Skin epidermis (tissue), 12 donors: ENCODE data around the gene CREBRF.
A peak's percentile ranks its signal among the peaks of the same experiment; 100 is the strongest.
"Not testable (repeated sequence)": the region's sequence is repeated elsewhere in the genome, so short reads cannot be mapped to it uniquely, and the experiment has no call there.

Source experiments
- H3K27ac ChIP-seq, 21 experiments: fragments of 200-600 bp; sonication (generic) in 11 of 21; one replicate each; pipeline ENCODE4 v1.5.0; 2020; ENCODE audit warnings: mild to moderate bottlenecking in 3 of 21, inconsistent platforms in 2 of 21, moderate library complexity in 2 of 21
- H3K4me3 ChIP-seq, 7 experiments: fragments of 200-600 bp; sonication (generic) in 2 of 7; one replicate each; pipeline ENCODE4 v1.5.0; 2020; ENCODE audit warnings: inconsistent platforms in 2 of 7, mild to moderate bottlenecking in 2 of 7, moderate library complexity in 1 of 7

CREBRF gene

DNA sequence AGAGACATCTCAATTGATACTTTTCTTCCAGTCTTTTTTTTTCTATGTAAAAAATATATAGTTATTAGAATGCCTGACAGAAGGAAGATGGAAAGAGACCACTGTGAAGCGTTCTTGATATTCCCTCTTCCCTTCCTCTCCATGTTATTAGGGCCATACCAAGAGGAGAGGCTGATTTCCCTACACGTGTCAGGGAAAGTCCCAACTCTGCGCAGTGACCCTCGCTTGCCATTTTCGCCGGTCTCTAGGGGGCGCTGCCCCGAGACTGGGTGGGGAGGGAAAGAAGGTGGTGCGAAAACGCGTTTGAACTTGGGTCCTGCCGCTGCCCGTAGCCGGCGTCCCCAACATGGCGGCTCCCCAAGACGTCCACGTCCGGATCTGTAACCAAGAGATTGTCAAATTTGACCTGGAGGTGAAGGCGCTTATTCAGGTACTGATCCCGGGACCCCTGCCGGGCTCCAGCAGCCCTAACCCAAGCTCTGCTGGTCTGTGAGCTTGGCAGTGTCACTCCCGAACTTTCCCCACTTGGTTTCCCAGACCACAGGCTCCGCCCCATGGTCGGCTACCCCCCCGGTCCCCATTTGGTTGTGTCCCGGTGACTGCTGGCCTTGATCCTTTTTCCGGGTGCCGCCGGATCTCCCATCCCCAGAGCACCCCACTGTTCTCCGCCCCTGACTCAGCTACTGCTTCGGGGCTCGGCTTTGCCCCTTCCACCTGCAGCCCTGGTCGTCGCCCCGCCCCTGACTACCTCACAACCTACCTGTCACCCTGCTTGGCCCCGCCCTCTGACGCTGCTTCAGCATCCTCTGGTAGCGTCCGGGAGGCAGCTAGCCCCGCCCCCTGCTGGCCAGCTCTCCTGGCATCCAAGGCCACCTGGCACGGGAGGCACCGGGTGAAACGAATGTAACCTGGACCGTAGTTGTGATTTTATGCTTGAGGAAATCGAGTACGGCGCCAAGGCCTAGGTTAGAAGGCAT is 88.3 kb downstream of the CREBRF start, which contains the start of gene BNIP1:
Gene BNIP1, plus strand, starts transcription at position 332 of the 977 bp plus-strand sequence. Its CDS starts 15 bp downstream, at position 347.
- Histone ChIP-seq H3K27ac (peak within 1 kb of the TSS; percentile 62 to 97 (median 92)), H3K4me3 (peak within 1 kb of the TSS; percentile 71 to 99 (median 88))

DNA sequence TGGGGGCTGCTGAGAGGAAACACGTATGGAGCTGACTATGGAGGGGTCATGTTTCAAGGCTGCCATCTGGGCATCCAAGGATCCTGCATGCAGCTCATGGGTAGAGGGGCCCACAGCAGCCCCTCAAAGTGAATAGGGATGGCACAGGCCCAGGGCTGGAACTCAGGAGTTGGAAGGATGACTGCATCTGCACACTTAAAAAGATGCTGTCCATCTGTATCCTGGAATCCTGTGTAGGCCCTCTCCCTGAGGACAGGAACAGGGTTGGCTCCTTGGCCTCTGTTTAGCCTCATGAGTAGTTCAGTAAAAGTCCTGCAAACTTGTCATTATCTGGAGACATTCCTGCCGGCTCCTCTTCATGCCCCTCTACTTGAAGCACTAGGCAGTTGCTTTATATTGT is 92.2 kb downstream of the CREBRF start:
- H3K4me3 ChIP-seq = no peak overlapping the region

DNA sequence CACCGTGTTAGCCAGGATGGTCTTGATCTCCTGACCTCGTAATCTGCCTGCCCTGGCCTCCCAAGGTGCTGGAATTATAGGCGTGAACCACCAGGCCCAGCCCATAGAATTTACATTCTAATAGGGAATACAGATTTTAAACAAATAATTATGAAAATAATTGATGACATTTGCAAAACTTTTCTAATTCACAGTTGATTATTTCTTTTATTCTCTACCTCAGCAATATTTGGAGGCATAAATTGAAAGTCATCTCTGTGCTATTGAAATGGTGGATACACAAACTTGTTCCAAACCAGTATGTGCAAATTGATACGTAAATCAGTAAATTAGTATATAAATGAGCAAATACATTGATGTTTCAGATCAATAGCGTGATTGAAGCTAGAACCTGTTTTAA is 96.4 kb downstream of the CREBRF start:
- Histone ChIP-seq H3K27ac (no peak overlapping the region), H3K4me3 (no peak overlapping the region)

More for the DNA sequence above, 92.2 kb downstream of the CREBRF start:
- H3K27ac ChIP-seq = no peak overlapping the region

DNA sequence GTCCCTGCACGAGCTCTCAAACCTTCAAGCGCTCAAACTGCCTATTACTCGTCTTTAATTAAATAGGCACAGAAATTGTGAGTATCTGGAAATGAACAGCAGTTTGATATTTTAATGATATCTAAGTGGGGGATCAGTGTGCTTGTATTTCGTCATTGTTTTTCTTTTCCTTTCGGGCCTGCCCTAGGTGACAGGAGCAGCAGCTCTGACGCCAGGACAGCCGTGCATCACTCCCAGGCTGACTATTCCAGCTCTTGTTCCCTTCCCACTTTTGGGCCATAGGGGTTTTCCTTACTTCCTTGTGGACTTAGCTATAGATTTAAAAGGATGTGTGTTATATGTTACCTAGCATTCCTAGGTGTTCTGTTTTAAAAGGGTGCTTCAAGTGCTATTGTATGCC is 97.7 kb downstream of the CREBRF start:
- Histone ChIP-seq H3K27ac (no peak overlapping the region), H3K4me3 (no peak overlapping the region)

DNA sequence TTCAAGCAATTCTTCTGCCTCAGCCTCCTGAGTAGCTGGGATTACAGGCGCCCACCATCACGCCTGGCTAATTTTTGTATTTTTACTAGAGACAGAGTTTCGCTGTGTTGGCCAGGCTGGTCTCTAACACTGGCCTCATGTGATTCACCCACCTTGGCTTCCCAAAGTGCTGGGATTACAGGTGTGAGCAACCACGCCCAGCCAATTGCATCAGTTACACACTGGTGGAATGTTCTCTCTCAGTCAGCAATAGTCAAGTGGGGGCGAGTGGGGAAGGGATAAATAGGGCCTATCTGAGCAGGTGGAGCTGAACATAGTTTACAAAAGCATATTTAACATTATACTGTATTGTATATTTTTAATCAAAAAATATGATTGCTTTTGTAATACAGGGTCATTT is 98.5 kb downstream of the CREBRF start:
- not testable (repeated sequence) for H3K27ac ChIP-seq, H3K4me3 ChIP-seq

DNA sequence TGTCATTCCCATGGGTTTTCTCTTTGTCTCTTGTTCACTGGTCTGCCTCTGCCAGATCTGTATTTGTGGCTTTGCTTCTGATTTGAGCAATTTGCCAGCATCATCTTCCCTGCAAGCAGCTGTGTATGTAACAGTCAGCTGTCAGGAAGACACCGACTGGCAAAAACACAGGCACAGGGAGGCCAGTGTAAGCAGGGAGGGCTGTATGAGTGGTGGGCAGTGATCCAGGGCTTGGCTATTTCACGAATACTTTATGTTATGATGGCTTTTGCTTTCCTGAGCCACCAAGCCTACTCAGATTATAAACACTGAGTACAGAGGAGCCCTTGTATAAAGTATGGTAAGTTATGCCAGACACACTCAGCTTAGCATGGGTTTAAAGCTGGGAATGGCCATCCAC is 99.8 kb downstream of the CREBRF start:
- H3K4me3 ChIP-seq = no peak overlapping the region
- no peak overlapping the region for H3K27ac ChIP-seq

DNA sequence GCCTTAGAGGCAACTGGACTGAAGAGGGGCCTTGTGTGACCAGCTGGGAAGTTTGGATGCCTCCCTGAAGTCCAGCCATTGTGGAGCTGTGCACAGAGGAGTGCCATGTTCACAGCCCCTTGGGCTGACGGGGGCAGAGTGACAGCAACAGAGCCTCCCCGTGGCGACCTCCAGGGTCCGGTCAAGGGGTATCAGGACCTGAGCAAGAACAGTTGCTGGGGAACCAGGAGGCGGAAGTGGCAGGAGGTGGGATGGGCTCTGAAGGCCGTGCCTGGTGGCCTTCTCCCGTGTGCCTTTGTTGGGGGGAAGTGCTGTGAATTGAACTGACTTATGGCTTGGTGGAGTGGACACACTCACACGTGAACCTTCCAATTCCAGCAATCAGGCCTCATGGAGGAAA is 102.2 kb downstream of the CREBRF start:
- Histone ChIP-seq H3K27ac (no peak overlapping the region), H3K4me3 (no peak overlapping the region)

DNA sequence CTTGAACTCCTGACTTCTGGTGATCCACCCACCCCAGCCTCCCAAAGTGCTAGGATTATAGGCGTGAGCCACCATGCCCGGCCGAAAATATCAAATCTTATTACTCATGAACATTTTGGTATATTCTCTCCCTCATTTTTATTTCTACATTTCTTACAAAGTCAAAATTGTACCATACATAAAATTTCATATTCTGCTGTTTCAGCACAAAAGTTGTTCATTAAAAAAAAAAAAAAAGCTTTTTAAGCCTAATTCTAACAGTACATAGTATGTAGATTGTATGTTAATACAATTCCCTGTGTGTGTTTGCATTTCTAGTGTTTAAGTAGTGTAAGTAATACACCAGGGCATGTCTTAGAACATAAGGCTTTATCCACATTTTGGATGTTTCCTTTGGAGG is 103.1 kb downstream of the CREBRF start:
- no peak overlapping the region for H3K27ac ChIP-seq
- H3K4me3 ChIP-seq = no peak overlapping the region

DNA sequence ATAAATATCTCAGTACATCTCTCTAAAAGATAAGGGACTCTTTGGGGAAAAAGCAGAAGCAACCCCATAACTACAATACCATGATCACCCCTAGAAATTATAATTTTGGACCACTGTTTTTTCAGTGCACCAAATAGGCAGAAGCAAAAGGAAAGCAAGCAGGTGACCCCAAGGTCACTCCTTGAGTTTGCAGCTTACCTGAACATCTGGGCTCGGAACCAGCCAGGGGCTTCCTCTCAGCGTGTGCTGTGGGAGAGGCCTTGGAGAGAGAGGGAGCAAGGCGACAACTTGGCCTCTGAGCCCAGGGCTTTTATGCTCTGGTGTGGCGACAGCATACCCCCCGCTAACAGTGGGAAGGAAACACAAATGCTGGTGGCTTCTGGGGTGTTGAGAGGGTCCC is 105.0 kb downstream of the CREBRF start:
- H3K27ac ChIP-seq = no peak overlapping the region

DNA sequence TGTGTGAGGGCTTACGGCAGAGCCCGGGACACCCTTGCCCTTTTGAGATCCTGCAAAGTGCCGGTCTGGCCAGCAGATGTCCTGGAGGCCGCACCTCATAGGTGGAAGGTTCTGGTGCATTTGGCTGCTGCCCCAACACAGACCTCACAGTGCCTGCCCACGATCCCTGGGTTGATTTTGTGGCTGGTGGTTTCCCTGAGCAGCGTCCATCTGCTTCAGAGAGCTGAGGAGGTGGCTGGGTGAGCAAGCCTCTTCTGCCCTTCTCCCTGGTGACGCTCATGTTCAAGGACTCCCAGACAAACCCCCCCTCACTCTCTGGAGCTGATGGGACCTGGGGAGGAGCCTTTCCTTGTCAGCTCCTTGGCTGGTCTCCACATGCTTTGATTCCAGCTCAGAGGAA is 107.1 kb downstream of the CREBRF start:
- H3K4me3 ChIP-seq = no peak overlapping the region
- no peak overlapping the region for H3K27ac ChIP-seq

More for the DNA sequence above, 105.0 kb downstream of the CREBRF start:
- H3K4me3 ChIP-seq = no peak overlapping the region

DNA sequence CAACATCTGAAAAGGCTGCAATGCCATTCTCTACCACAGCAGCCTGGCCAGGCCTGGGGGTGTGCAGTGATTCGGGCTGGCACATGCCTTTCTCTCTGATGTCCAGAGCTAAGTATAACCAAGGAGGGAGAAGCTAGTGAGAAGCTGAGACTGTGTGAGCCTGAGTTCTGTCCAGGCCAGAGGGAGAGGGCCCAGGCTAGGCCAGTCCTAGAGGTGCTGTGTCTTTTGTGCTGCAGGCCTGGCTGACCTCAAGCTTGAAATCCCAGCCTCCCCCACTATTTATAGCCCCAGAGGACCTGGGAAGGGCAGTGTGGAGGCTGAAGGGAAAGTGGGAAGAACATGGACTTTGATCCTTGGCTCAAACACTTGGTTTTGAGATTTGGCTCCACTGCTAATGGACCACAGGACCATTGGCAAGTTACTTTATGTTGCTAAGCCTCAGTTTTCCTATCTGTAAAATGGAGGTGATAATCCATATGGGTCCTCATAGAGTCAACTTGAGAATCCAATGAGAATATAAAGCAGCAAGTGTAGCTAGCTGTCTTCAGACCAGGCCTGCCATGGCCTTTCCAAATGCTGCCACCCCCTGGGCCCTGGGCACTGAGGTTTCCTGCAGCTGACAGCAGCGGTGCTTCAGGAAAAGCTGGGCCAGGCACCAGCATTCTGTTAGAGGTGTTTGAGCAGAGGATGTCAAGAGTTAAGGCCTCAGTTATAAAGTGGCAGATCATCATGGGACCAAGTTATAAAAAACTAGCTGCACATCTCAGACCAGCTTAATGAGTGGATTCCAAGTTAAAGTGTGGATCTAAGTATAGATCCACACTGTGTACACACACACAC is 109.2 kb downstream of the CREBRF start:
- Histone ChIP-seq H3K4me3 (no peak overlapping the region), H3K27ac (no peak overlapping the region)

DNA sequence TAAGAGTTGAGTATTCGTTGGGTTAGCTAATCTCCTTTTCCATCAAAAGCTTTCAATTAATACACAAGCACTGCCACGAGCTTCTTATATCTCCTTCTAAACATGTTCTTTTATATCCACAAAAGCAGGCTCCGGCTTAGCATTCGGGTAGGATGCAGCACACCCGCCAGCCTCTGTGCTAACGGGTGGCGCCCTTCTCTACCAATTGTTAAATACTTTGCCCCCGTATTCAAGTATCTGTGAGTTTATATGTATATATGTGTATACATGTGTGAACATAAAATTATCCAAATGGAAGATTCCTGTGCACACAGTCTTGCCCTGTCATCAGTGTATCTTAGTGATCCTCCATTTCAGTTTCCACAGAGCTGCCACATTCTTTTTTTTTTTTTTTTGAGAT is 116.0 kb downstream of the CREBRF start:
- H3K27ac ChIP-seq = no peak overlapping the region
- H3K4me3 ChIP-seq = no peak overlapping the region

DNA sequence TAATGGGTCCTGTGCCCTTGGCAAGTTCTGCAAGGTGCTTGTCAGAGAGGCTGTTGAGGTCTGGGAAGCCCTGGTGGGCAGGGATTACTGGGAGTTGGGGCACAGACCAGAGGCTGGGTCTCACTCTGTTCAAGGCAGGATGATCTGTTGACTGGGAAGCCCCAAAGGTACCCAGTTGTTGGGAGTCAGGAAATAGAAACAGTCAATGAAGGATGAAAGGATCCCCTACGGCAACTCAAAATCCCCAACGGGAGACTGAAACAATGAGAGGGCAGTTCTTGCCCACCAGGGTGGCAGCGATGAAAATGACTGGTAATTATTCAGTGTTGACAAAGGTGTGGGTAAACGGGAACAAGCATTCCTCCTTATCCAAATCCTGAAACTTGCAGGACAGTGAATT is 119.4 kb downstream of the CREBRF start:
- H3K27ac ChIP-seq = no peak overlapping the region
- no peak overlapping the region for H3K4me3 ChIP-seq

DNA sequence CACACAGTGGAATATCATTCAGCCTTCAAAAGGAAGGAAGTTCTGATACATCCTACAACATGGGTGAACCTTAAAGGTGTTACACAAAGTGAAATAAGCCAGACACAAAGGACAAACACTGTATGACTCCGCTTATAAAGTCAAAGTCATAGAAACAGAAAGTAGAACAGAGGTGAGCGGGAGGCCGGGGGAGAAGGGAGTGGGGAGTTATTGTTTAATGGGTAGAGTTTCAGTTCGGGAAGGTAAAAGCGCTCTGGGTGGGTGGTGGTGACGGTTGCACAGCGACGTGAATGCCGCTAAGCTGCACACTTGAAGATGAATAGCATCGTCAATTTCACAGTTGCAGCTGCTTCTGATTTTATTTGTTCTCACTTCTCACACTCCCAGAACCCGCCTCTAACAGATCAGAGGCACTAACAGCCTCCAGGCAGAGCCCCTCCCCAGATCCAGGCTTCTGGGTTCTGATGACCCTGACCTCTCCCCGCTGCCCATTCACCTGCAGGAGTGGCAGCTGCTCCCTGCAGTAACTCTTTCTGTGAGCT is 122.3 kb downstream of the CREBRF start:
- H3K27ac ChIP-seq = no peak overlapping the region
- H3K4me3 ChIP-seq = no peak overlapping the region

DNA sequence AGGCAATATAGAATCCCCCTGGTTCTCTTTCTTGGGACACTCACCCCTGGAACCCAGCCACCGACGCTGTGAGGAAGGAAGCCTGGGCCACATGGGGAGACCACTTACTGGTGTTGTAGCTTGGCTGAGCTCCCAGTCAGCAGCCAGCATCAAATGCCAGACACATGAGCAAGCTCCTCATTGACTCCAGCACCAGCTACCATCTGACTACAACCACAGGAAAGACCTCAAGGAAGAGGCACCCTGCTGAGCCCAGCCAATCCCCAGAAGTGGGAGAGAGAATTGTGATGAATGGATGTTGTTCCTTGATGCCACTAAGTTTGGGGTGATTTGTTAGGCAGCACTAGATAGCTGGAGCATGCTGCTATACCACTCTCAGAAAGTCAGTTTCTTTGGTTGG is 124.2 kb downstream of the CREBRF start:
- Histone ChIP-seq H3K27ac (no peak overlapping the region), H3K4me3 (no peak overlapping the region)

DNA sequence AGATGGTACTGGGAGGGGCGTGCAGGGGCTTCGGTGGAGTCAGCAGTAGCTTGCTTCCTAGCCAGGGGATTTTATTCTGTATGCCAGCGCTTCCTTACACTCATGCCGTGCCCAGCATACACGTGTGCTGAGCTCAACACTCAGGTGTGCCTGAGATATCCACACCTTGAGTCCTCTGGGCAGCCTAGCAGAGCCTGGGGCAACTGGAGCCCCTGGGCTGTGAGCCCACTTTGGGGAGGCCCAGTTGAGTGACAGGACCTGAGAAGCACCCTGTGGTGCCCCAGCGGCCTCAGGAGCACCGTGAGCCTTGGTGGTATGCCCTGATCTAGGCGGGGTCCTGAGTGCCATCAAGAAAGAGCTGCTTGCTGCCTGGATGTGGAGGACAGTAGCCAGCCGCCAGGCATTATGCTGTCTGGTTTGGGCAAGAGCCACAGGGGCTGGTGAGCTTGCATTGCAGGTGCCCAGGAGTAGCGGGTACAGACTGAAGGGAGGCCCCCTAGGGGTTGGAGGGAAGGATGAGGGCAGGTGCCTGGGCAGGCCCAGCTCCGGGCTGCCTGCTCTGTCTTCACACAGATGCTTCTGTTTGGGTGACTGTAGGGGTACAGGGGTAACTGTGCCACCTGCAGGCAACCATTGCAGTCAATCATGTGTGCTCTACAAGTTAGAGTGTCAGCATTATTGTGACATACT is 131.0 kb downstream of the CREBRF start:
- H3K4me3 ChIP-seq = no peak overlapping the region
- H3K27ac ChIP-seq = no peak overlapping the region

DNA sequence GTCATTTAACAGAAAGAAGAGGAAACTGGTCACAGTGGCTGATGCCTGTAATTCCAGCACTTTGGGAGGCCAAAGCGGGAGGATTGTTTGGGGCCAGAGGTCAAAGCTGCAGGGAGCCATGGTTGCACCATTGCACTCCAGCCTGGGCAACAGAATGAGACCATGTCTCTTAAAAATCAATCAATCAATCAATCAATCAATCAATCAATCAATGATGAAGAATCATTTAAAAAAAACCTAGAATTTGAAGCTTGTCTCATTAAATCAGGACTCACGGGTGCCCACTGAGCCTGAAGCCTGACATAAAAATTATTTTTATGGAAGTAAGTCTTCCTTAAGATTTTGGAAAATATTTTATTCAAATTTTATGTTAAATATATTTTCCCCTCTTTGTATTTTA is 132.1 kb downstream of the CREBRF start:
- H3K4me3 ChIP-seq = no peak overlapping the region
- H3K27ac ChIP-seq = no peak overlapping the region
